Stimulated activated CD8-positive, alpha-beta memory T cell treated with anti-CD3 and anti-CD28 coated beads, Interleukin-4, amount 100 ng/mL, for 48 hours (primary cell): ENCODE measurements around the gene HMG20A.

Experiments used
- DNase-seq: peaks from one replicate; pipeline ENCODE4 v3.0.0-alpha.2; 2020

HMG20A gene

DNA sequence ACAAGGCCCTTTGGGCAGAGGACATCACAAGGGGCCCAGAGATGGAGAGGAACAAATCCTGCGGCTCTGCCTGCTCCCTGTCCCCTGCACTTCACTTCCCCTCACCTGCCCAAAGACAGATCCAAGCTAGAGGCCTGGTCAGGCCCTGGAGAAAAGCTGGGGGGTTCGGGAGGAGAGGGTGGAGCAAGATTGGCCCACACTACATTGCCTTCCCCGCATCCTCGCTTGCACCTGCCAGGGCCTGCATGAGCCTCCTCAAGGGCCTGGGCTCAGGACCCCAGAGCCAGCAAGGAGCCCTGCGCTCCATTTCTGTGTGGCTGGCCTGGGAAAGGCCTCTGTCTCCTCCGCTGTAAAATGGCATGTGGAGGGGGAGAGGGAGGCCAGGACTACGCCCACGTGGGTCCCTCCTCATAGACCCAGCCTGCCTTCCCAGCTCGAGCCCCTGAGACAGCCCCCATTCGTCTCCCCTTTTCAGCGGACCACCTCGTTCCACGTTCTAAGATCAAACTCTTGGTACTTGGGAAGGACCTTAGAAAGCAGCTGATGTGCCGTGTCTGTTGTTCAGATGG is 106.0 kb downstream of the HMG20A start:
- DNase-seq, result no peak

GRCh38 chr15:77527164-77527778 is 106.6 kb downstream of the HMG20A start:
- DNase-seq, result no peak

DNA sequence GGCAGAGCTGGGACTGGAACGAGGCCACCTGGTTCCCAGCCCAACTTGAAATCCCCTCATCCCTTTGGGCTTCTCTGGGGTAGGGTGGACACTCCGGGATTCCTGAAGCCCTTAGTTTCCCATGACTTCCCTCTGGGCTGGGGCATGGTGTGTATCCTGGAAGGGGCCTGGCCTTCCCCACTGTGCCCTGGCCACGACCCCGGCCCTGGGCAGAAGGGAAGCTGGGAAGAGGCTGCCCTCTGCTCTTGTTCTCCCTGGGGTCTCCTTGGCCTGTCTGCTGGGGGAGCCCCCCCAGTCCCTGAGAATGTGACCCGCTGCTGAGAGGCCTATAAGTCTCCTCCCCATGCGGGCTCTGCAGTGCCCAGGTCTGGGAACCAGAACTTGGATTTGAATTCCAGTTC is 107.1 kb downstream of the HMG20A start:
- no peak for DNase-seq

- DNase-seq, result no peak
Observed at GRCh38 chr15:77528290-77528967, 107.7 kb downstream of the HMG20A start.

DNA sequence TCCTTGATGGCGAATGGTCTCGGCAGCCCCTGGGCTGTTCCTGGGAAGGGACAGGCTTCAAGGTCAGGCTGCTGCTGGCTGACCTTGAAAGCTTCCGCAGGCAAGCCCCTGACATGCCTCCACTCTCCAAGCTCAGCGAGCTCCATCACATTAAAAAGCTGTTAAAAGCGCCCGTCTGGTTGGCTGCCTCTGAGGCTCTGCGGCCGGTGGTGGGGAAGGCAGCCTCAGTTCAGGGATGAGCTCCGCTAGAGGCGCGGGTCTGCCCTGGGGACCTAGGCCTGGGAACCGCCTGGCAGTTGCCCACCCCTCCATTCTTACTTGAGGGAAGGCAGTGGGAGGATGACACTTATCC is 108.3 kb downstream of the HMG20A start:
- DNase-seq, result no peak

DNA sequence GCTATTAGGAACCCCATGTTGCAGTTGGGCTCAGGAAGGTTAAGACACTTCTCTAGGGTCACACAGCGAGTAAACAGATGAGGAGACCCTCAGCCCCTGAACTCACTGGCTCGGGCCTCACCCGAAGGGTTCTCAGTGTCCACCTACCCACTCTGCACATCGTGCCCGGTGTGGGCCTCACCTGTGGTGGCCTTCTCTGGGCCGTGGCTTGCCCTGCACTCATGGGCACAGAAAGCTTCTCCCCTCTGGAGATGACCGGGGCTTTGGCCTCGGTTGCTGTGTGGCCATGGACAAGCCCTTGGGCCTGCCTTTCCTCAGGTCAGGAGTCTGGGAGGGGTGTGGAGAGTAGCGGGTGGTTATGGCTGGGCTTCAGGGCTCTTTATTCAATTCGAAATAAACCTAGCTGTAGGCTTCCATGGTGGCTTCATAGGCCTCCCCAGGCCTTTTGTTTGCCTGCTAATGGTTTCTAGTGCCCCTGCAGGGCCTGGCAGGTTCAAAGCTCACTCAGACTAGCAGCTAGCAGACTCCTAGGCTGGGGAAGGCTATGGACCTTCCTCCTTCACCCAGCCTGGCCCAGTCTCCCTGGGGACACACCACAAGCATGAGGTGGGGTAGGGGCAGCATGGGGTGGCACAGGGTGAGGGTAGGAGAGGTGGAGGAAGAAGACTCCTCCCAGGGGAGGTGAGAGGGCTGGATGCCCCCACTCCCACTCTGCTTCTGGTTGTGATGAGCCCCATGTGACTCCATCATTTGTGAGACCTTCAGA is 108.9 kb downstream of the HMG20A start:
- no peak for DNase-seq

- no peak for DNase-seq
Observed at GRCh38 chr15:77530576-77530975, 109.9 kb downstream of the HMG20A start.

DNA sequence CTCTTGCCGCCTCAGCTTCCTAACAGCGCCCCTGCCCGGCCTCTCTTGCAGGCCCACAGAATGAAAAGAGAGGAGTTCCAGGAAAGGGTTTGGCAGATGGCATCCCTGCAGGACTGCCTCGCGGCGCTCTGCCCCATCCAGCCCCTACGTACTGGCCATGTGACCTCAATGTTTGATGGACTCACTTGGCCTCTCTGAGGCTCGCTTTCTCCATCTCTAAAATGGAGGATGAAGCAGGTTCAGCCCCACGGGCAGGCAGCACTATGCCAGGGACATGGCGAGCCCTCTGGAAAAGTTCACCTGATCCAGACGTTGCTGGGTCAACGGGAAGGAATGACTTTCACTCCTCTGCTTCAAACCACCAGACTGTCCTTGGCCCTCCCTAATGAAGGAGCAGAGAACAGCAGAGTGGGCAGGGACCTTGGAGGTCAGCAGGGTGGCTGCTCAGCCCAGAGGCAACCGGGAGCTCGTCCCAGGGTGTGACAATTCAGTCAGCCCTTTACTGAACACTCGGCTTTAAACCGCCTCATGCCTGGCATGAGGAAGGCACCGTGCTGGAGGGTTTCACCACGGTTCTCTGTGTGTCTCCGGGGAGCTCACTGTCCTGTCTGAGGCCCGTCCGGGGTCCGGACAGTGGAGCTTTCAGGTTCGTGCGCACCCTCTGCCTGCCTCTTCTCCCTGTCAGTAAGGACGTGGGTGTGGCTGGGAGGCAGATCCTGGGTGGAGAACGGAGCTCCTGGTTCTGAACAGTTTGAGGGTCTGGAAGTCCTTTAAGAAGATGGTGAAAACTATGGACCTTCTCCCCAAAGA is 110.7 kb downstream of the HMG20A start:
- no peak for DNase-seq

GRCh38 chr15:77532067-77532710 is 111.5 kb downstream of the HMG20A start:
- no peak for DNase-seq

DNA sequence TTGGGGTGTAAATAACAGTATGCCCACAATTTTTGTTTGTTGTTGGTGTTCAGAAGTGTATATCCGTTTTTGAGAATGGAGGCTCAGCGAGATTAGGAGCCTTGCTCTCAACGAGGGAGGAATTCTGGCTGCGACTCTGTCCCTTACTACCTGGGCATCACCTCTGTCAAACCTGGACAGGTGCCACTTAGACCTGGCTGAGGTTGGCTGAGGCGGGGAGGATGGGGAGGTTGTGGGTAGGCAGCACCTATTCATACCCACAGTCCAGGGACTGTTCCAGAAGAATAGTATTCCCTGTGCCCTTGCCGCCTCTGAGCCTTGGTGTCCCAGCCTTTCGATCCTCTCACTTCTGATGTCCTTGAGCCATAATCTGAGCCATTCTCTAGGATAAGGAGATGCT is 112.2 kb downstream of the HMG20A start:
- no peak for DNase-seq

DNA sequence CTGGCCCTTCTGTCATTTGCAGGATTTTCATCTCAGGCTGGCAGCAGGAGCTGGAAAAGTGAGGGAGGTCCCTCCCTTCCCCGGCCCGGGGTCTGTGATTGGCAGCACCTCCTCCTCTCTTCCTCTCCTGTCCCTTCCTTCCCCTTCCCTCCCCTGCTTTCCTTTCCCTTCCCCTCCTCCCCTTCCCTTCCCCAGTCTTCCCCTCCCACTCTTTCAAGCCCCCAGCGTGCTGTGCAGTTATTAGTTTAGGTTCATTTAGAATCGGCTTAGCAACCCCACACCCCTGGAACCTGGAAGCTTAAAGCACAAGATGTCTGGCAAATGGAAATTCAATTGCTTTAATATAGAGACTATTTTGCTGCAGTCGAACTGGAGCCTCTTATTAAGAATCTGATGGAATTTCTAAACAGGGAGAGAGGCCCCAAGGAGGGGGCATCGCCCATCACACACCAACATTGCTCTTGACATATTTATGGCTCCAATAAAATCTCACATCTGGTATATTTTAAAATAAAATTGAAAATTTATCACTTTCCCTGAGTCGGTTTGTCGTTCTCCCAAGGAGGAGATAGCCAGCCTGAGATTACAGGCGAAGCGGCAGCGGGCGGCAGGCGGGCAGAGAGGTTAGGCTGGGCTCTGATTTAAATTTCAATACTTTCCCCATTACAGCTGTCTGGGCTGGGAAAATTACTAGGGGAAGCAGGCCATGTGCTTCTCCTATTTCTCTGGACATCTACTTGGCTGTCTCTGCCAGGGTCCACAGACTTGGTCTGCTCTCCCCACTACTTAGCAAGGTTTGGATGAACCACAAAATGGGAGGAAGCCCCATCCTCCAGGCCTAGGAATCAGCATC is 113.1 kb downstream of the HMG20A start:
- no peak for DNase-seq
